Measurements from ENCODE around the gene LYSMD2. TPM values are rescaled to one million over a fixed set of nuclear protein-coding genes. Genes with fewer than 3 reads are reported as not detected.

The LYSMD2 gene
- total RNA-seq, 2 experiments from 2014 or later, result 17.4 TPM

DNA sequence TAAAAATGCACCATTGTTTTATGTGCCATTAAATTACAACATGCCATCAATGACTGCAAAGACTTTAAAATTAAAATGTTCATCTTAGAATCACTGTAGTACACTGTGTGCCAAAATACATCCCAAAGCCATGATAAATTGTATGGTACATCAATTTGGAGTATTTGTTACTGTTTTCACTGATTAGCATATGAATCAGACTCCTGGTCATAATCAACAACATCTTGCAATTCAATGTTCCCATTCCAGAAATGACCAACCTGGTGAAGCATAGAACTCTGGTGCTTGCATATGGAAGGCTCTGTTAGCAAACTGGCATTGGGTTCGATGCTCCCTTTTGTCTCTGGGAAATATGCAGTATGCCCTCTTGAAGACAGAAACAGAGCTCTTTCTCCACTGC, 22.5 kb downstream of the LYSMD2 start:
- intact Hi-C loops (cut with DNase I, micrococcal nuclease), result loop anchor here in 1 of 2 experiments (5.0 kb wide), 1 partner anchor 58 kb away; no protein-coding TSS in a partner anchor
- H3K4me1 Mint-ChIP-seq (ENCODE audit: low read depth), result no peaks in the 10 kb centered on the region
- CTCF ChIA-PET, result no interaction called here
- Histone ChIP-seq H3K36me3 (ENCODE audit: insufficient read depth, low read length) (no peaks in the 10 kb centered on the region), H3K27ac (ENCODE audit: low read depth in 1 of 2, low read length in 2 of 2) (no peak overlapping the region), H3K4me1 (ENCODE audit: insufficient read depth, low read length) (no peaks in the 10 kb centered on the region), H3K9me3 (ENCODE audit: control insufficient read depth in 1 of 2, insufficient read depth in 1 of 2, low read length in 2 of 2) (no peaks in the 10 kb centered on the region), H3K4me3 (ENCODE audit: low read length) (no peak overlapping the region), H3K27me3 (ENCODE audit: control insufficient read depth in 1 of 2, insufficient read depth in 2 of 2, low read length in 2 of 2) (no peaks in the 10 kb centered on the region)
- DNase-seq (no peak), ATAC-seq (ENCODE audit: poor library complexity) (no peak)
- TF ChIP-seq, protein P1, sequence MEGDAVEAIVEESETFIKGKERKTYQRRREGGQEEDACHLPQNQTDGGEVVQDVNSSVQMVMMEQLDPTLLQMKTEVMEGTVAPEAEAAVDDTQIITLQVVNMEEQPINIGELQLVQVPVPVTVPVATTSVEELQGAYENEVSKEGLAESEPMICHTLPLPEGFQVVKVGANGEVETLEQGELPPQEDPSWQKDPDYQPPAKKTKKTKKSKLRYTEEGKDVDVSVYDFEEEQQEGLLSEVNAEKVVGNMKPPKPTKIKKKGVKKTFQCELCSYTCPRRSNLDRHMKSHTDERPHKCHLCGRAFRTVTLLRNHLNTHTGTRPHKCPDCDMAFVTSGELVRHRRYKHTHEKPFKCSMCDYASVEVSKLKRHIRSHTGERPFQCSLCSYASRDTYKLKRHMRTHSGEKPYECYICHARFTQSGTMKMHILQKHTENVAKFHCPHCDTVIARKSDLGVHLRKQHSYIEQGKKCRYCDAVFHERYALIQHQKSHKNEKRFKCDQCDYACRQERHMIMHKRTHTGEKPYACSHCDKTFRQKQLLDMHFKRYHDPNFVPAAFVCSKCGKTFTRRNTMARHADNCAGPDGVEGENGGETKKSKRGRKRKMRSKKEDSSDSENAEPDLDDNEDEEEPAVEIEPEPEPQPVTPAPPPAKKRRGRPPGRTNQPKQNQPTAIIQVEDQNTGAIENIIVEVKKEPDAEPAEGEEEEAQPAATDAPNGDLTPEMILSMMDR (IDR thresholded peaks at IDR 0.05), result no peak
- H3K27me3 Mint-ChIP-seq, result no peaks in the 10 kb centered on the region
- POLR2A ChIA-PET, result no interaction called here
- peaks cover 1% of the 10 kb centered on the region for H3K36me3 Mint-ChIP-seq (ENCODE audit: low read depth)
- H3K9me3 Mint-ChIP-seq, result no peaks in the 10 kb centered on the region
- no peak overlapping the region for H3K4me3 Mint-ChIP-seq
- H3K27ac Mint-ChIP-seq, result no peak overlapping the region

DNA sequence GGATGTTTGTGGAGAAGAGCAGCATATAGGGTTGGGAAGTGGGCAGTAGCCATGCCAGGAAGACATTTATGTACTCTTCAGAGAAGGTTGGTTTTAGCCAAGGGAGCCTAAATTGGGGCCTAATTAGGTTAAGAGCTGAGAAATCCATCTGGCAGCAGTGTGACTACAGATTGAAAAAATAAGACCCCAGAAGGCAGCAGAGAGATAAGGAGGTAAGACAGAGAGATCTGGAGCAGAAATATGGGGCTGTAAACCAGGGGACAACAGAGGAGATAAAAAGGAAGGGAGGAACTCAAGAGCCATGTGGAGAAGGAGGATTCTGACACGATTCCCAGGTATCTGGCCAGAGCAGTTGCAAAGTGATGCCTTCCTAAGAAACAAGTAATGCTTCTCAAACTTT, 23.3 kb downstream of the LYSMD2 start:
- H3K4me1 ChIP-seq (ENCODE audit: insufficient read depth, low read length), result no peaks in the 10 kb centered on the region
- H3K36me3 ChIP-seq (ENCODE audit: insufficient read depth, low read length), result no peaks in the 10 kb centered on the region
- no peak overlapping the region for H3K27ac ChIP-seq (ENCODE audit: low read depth in 1 of 2, low read length in 2 of 2)
- ChIA-PET CTCF (no interaction called here), POLR2A (no interaction called here)
- TF ChIP-seq, protein P1 (IDR thresholded peaks at IDR 0.05), result no peak
- Mint-ChIP-seq H3K27me3 (no peaks in the 10 kb centered on the region), H3K4me3 (no peak overlapping the region), H3K9me3 (no peaks in the 10 kb centered on the region), H3K27ac (no peak overlapping the region), H3K4me1 (ENCODE audit: low read depth) (no peaks in the 10 kb centered on the region), H3K36me3 (ENCODE audit: low read depth) (no peaks in the 10 kb centered on the region)
- H3K27me3 ChIP-seq (ENCODE audit: control insufficient read depth in 1 of 2, insufficient read depth in 2 of 2, low read length in 2 of 2), result no peaks in the 10 kb centered on the region
- H3K4me3 ChIP-seq (ENCODE audit: low read length), result no peak overlapping the region
- no peak for ATAC-seq (ENCODE audit: poor library complexity)
- H3K9me3 ChIP-seq (ENCODE audit: control insufficient read depth in 1 of 2, insufficient read depth in 1 of 2, low read length in 2 of 2), result no peaks in the 10 kb centered on the region
- intact Hi-C loops (cut with DNase I, micrococcal nuclease), result loop anchor here in 1 of 2 experiments (5.0 kb wide), 1 partner anchor 57 kb away; no protein-coding TSS in a partner anchor
- DNase-seq, result no peak

DNA sequence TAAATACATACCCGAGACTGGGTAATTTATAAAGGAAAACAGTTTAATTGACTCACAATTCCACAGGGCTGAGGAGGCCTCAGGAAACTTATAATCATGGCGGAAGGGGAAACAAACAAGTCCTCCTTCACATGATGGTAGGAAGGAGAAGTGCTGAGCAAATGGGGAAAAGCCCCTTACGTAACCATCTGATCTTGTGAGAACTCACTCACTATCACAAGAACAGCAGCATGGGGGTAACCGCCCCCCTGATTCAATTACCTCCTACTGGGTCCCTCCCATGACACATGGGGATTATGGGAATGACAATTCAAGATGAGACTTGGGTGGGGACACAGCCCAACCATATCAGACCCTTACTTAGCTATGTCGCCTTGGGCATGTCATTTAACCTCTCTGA, 28.4 kb downstream of the LYSMD2 start:
- Histone ChIP-seq H3K9me3 (ENCODE audit: control insufficient read depth in 1 of 2, insufficient read depth in 1 of 2, low read length in 2 of 2) (no peaks in the 10 kb centered on the region), H3K27ac (ENCODE audit: low read depth in 1 of 2, low read length in 2 of 2) (no peak overlapping the region), H3K4me3 (ENCODE audit: low read length) (no peak overlapping the region), H3K4me1 (ENCODE audit: insufficient read depth, low read length) (no peaks in the 10 kb centered on the region), H3K36me3 (ENCODE audit: insufficient read depth, low read length) (no peaks in the 10 kb centered on the region), H3K27me3 (ENCODE audit: control insufficient read depth in 1 of 2, insufficient read depth in 2 of 2, low read length in 2 of 2) (no peaks in the 10 kb centered on the region)
- H3K27me3 Mint-ChIP-seq, result peaks cover 7% of the 10 kb centered on the region
- DNase-seq (peak in 2 of 14 experiments; percentile 10 to 31), ATAC-seq (ENCODE audit: poor library complexity) (no peak)
- no peaks in the 10 kb centered on the region for H3K4me1 Mint-ChIP-seq (ENCODE audit: low read depth)
- no peak overlapping the region for H3K4me3 Mint-ChIP-seq
- ChIA-PET CTCF (no interaction called here), POLR2A (interaction anchor here (1.2 kb wide), 1 partner anchor 29 kb away, joined by 3 read pairs; the partner anchor contains the start of gene LYSMD2)
- TF ChIP-seq, protein P1 (IDR thresholded peaks at IDR 0.05), result no peak
- no peaks in the 10 kb centered on the region for H3K9me3 Mint-ChIP-seq
- intact Hi-C loops (cut with DNase I, micrococcal nuclease), result no loop called here
- no peak overlapping the region for H3K27ac Mint-ChIP-seq
- H3K36me3 Mint-ChIP-seq (ENCODE audit: low read depth), result no peaks in the 10 kb centered on the region

Measured in CD4-positive, alpha-beta T cell (primary cell).